Measurements from ENCODE around the gene ARHGEF10L. TPM values are rescaled to one million over a fixed set of nuclear protein-coding genes. Genes with fewer than 3 reads are reported as not detected.

Gene ARHGEF10L
- total RNA-seq, 4 donors from 2014 or later = 65.0 to 136 (median 94.1) TPM

DNA sequence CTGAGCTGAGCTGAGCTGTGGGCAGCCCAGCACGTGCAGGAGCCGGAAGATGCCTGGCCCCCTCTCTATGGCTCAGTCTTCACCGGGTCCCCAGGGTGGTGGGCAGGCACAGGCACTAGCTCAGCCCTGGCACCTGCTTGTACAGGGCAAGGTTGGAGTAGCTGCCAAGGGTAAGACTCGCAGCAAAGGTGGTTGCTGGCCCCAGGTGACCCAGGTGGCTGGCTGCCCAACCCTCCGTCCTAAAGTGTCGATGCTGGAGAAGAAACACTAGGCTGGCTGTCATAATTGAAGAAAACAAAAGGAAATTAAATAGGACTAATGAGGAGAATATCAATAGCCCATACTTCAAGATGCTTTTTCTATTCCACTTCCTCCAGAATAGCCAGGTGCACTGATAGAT, 138.5 kb downstream of the ARHGEF10L start:
- H3K4me1 ChIP-seq = peaks cover 17% of the 10 kb centered on the region
- no peaks in the 10 kb centered on the region for H3K27me3 ChIP-seq
- WGBS = 72% methylated on average over 4 of the region's 6 CpGs
- peaks cover 18% of the 10 kb centered on the region for H3K36me3 ChIP-seq
- H3K27ac ChIP-seq = no peak overlapping the region
- H3K4me3 ChIP-seq = no peak overlapping the region
- no peak for DNase-seq (ENCODE audit: low spot score in 2 of 2)
- no peaks in the 10 kb centered on the region for H3K9me3 ChIP-seq
- TF ChIP-seq POLR2A (IDR thresholded peaks at IDR 0.05) (no peak), POLR2AphosphoS5 (IDR thresholded peaks at IDR 0.05) (no peak), EP300 (IDR thresholded peaks at IDR 0.05) (no peak)
- TF ChIP-seq, protein P1, sequence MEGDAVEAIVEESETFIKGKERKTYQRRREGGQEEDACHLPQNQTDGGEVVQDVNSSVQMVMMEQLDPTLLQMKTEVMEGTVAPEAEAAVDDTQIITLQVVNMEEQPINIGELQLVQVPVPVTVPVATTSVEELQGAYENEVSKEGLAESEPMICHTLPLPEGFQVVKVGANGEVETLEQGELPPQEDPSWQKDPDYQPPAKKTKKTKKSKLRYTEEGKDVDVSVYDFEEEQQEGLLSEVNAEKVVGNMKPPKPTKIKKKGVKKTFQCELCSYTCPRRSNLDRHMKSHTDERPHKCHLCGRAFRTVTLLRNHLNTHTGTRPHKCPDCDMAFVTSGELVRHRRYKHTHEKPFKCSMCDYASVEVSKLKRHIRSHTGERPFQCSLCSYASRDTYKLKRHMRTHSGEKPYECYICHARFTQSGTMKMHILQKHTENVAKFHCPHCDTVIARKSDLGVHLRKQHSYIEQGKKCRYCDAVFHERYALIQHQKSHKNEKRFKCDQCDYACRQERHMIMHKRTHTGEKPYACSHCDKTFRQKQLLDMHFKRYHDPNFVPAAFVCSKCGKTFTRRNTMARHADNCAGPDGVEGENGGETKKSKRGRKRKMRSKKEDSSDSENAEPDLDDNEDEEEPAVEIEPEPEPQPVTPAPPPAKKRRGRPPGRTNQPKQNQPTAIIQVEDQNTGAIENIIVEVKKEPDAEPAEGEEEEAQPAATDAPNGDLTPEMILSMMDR (IDR thresholded peaks at IDR 0.05) = no peak

GRCh38 chr1:17679856-17680255, 140.4 kb downstream of the ARHGEF10L start:
- Histone ChIP-seq H3K4me3 (no peak overlapping the region), H3K9me3 (no peaks in the 10 kb centered on the region), H3K4me1 (peaks cover 30% of the 10 kb centered on the region), H3K27me3 (no peaks in the 10 kb centered on the region), H3K27ac (no peak overlapping the region), H3K36me3 (peaks cover 19% of the 10 kb centered on the region)
- DNase-seq (ENCODE audit: low spot score in 2 of 2) = no peak
- TF ChIP-seq POLR2A (IDR thresholded peaks at IDR 0.05) (no peak), EP300 (IDR thresholded peaks at IDR 0.05) (no peak), POLR2AphosphoS5 (IDR thresholded peaks at IDR 0.05) (no peak)
- TF ChIP-seq, protein P1 (IDR thresholded peaks at IDR 0.05) = no peak
- WGBS = 85% methylated on average over 8 of the region's 16 CpGs

GRCh38 chr1:17680308-17680707, 140.8 kb downstream of the ARHGEF10L start:
- DNase-seq (ENCODE audit: low spot score in 2 of 2) = no peak
- H3K4me1 ChIP-seq = peaks cover 30% of the 10 kb centered on the region
- TF ChIP-seq, protein P1 (IDR thresholded peaks at IDR 0.05) = no peak
- TF ChIP-seq POLR2A (IDR thresholded peaks at IDR 0.05) = no peak
- no peak for TF ChIP-seq POLR2AphosphoS5 (IDR thresholded peaks at IDR 0.05)
- no peak for TF ChIP-seq EP300 (IDR thresholded peaks at IDR 0.05)

DNA sequence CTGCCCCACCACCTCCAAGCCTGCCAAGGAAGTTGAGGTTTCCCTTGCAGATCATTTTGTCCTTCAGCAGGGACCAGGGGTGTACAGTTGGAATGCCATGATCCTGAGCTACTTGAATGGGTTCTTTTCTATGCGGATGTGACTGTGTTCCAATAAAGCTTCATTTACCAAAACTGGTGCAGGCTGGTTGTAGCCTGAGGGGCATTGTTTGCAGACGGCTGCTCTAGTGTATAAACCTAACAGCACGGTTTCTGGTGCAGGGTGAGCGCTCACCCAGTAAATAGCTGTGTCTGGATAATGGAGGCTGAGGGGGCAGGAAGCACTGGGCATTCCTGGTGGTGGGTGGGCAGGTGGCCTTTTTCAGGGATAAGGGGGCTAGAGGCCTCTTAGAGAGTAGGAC, 142.9 kb downstream of the ARHGEF10L start:
- WGBS = 41% methylated on average over 4 of the region's 4 CpGs
- peaks cover 30% of the 10 kb centered on the region for H3K4me1 ChIP-seq

More at GRCh38 chr1:17680308-17680707, 140.8 kb downstream of the ARHGEF10L start:
- no peak overlapping the region for H3K4me3 ChIP-seq
- 39% methylated on average over 8 of the region's 10 CpGs for WGBS
- H3K27ac ChIP-seq = no peak overlapping the region
- no peaks in the 10 kb centered on the region for H3K9me3 ChIP-seq
- peaks cover 21% of the 10 kb centered on the region for H3K36me3 ChIP-seq
- no peaks in the 10 kb centered on the region for H3K27me3 ChIP-seq

DNA sequence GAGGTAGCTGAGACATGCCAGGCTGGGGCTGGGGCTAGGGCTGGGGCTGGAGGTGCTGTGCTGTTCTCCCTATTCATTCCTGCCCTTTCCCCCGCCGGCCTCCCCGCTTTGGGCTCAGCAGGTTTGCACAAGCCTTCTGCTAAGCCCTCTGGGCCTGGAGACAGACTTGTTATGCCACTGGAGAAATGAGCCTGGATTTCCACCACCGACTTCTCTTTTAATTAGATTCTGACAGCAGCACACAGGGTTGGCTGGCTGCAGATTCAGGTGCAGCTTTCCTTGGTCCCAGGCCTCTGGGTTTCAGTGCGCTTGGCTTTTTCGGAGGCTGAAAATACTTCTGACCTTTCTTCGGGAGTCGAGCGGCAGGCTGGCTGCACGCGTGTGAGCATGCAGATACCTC, 144.1 kb downstream of the ARHGEF10L start:
- H3K4me3 ChIP-seq = no peak overlapping the region
- TF ChIP-seq POLR2A (IDR thresholded peaks at IDR 0.05) (no peak), POLR2AphosphoS5 (IDR thresholded peaks at IDR 0.05) (no peak), EP300 (IDR thresholded peaks at IDR 0.05) (no peak)
- TF ChIP-seq, protein P1 (IDR thresholded peaks at IDR 0.05) = no peak
- no peaks in the 10 kb centered on the region for H3K9me3 ChIP-seq
- peaks cover 30% of the 10 kb centered on the region for H3K4me1 ChIP-seq
- no peak for DNase-seq (ENCODE audit: low spot score in 2 of 2)
- WGBS = 57% methylated on average over 7 of the region's 11 CpGs
- peaks cover 34% of the 10 kb centered on the region for H3K36me3 ChIP-seq
- peak overlapping the region; percentile 29 for H3K27ac ChIP-seq
- H3K27me3 ChIP-seq = no peaks in the 10 kb centered on the region

More for the DNA sequence above, 142.9 kb downstream of the ARHGEF10L start:
- no peaks in the 10 kb centered on the region for H3K9me3 ChIP-seq
- peaks cover 22% of the 10 kb centered on the region for H3K36me3 ChIP-seq
- H3K27ac ChIP-seq = no peak overlapping the region
- no peak for DNase-seq (ENCODE audit: low spot score in 2 of 2)
- TF ChIP-seq POLR2AphosphoS5 (IDR thresholded peaks at IDR 0.05) (no peak), POLR2A (IDR thresholded peaks at IDR 0.05) (no peak), EP300 (IDR thresholded peaks at IDR 0.05) (no peak)
- TF ChIP-seq, protein P1 (IDR thresholded peaks at IDR 0.05) = no peak
- H3K27me3 ChIP-seq = no peaks in the 10 kb centered on the region
- H3K4me3 ChIP-seq = no peak overlapping the region
